Measurements from ENCODE around the gene TP53I11. TPM values are rescaled to one million over a fixed set of nuclear protein-coding genes. Genes with fewer than 3 reads are reported as not detected.

Gene TP53I11
- total and polyA plus RNA-seq, 11 donors = 24.0 to 91.3 (median 39.4) TPM

- H3K4me3 ChIP-seq = peak overlapping the region in 1 of 12 donors; percentile 19
- TF ChIP-seq CTCF (IDR thresholded peaks at IDR 0.05) = peak in 11 of 12 donors; percentile 20 to 64 (median 39)
- TF ChIP-seq POLR2A (IDR thresholded peaks at IDR 0.05) = no peak
- H3K27ac ChIP-seq = peak overlapping the region; percentile 7 to 73 (median 57)
- WGBS, 4 donors = 49 to 60% (median 55%) methylated on average over 22 of the region's 22 CpGs
- H3K9me3 ChIP-seq = no peaks in the 10 kb centered on the region
- H3K27me3 ChIP-seq = no peaks in the 10 kb centered on the region
- intact Hi-C loops (cut with DNase I) = loop anchor here (5.0 to 10.0 kb wide), 6 partner anchors 65 to 395 kb away; no protein-coding TSS in a partner anchor
- DNase-seq = peak in 3 of 5 donors; percentile 55 to 68 (median 62)
- ATAC-seq = peak in 3 of 4 donors; percentile 2 to 70 (median 55)
- peaks cover 0 to 15% (median 0%) of the 10 kb centered on the region in 9 donors for H3K36me3 ChIP-seq
- peaks cover 3 to 74% (median 47%) of the 10 kb centered on the region in 12 donors for H3K4me1 ChIP-seq
Observed at GRCh38 chr11:44939673-44940395, 10.8 kb downstream of the TP53I11 start.

GRCh38 chr11:44938066-44938691 is 12.5 kb downstream of the TP53I11 start:
- no peaks in the 10 kb centered on the region for H3K9me3 ChIP-seq
- no peak for TF ChIP-seq POLR2A (IDR thresholded peaks at IDR 0.05)
- TF ChIP-seq CTCF (IDR thresholded peaks at IDR 0.05) = no peak
- peak overlapping the region in 1 of 12 donors; percentile 38 for H3K27ac ChIP-seq
- no peak for ATAC-seq
- H3K4me1 ChIP-seq = peaks cover 3 to 61% (median 40%) of the 10 kb centered on the region in 12 donors
- intact Hi-C loops (cut with DNase I) = loop anchor here in 9 of 10 donors (5.0 to 10.0 kb wide), 6 partner anchors 63 to 397 kb away; no protein-coding TSS in a partner anchor
- 79 to 85% (median 81%) methylated on average over 15 to 19 of the region's 19 CpGs for WGBS, 4 donors
- no peak overlapping the region for H3K4me3 ChIP-seq
- DNase-seq = no peak
- no peaks in the 10 kb centered on the region for H3K27me3 ChIP-seq
- H3K36me3 ChIP-seq = peaks cover 0 to 21% (median 4%) of the 10 kb centered on the region in 9 donors

- Histone ChIP-seq H3K27me3 (no peaks in the 10 kb centered on the region), H3K4me1 (peaks cover 3 to 51% (median 33%) of the 10 kb centered on the region in 12 donors), H3K4me3 (no peak overlapping the region), H3K9me3 (no peaks in the 10 kb centered on the region), H3K36me3 (peaks cover 0 to 21% (median 4%) of the 10 kb centered on the region in 9 donors), H3K27ac (no peak overlapping the region)
- DNase-seq (no peak), ATAC-seq (no peak)
- TF ChIP-seq POLR2A (IDR thresholded peaks at IDR 0.05) (no peak), CTCF (IDR thresholded peaks at IDR 0.05) (no peak)
- 78 to 85% (median 82%) methylated on average over 10 to 12 of the region's 12 CpGs for WGBS, 4 donors
- intact Hi-C loops (cut with DNase I) = loop anchor here (1.0 to 10.0 kb wide), 10 partner anchors 62 to 398 kb away; no protein-coding TSS in a partner anchor
Observed at GRCh38 chr11:44936951-44937543, 13.6 kb downstream of the TP53I11 start.
